HG02588 (cell line): ENCODE results near the gene MT1G.
"Not testable (repeated sequence)": the region's sequence is repeated elsewhere in the genome, so short reads cannot be mapped to it uniquely, and the experiment has no call there.

Source experiments
- ATAC-seq: cut with Tn5 transposase; IDR thresholded peaks from one replicate; pipeline ENCODE4 v1.9.1; 2021; ENCODE audit warnings: mild to moderate bottlenecking, moderate library complexity; ENCODE audit not compliant: unreplicated experiment

The MT1G gene

GRCh38 chr16:56667581-56668571, at the start of gene MT1G:
Gene MT1G (minus strand): TSS chr16:56668065. CDS start chr16:56667993, 72 bp downstream.
- no peak for ATAC-seq

GRCh38 chr16:56717532-56717931, 49.7 kb upstream of the MT1G start:
- ATAC-seq = not testable (repeated sequence)

- ATAC-seq = no peak
Observed at GRCh38 chr16:56716761-56717160, 48.9 kb upstream of the MT1G start.

GRCh38 chr16:56715126-56715525, 47.3 kb upstream of the MT1G start:
- no peak for ATAC-seq

- ATAC-seq = no peak
Observed at GRCh38 chr16:56713794-56714193, 45.9 kb upstream of the MT1G start.

GRCh38 chr16:56711862-56712261, 44.0 kb upstream of the MT1G start:
- ATAC-seq = no peak

- no peak for ATAC-seq
Observed at GRCh38 chr16:56710181-56710737, 42.4 kb upstream of the MT1G start.

- no peak for ATAC-seq
Observed at GRCh38 chr16:56709443-56710040, 41.7 kb upstream of the MT1G start.

GRCh38 chr16:56708525-56709442, 40.9 kb upstream of the MT1G start:
- no peak for ATAC-seq

GRCh38 chr16:56702836-56703235, 35.0 kb upstream of the MT1G start:
- no peak for ATAC-seq

- no peak for ATAC-seq
Observed at GRCh38 chr16:56701534-56701933, 33.7 kb upstream of the MT1G start.

GRCh38 chr16:56700631-56701030, 32.8 kb upstream of the MT1G start:
- ATAC-seq = no peak

- no peak for ATAC-seq
Observed at GRCh38 chr16:56700195-56700594, 32.3 kb upstream of the MT1G start.

- no peak for ATAC-seq
Observed at GRCh38 chr16:56697456-56698155, 29.7 kb upstream of the MT1G start.

GRCh38 chr16:56695246-56695645, 27.4 kb upstream of the MT1G start:
- no peak for ATAC-seq

- ATAC-seq = no peak
Observed at GRCh38 chr16:56691885-56692284, 24.0 kb upstream of the MT1G start.

GRCh38 chr16:56690420-56691122, 22.7 kb upstream of the MT1G start:
- no peak for ATAC-seq

- no peak for ATAC-seq
Observed at GRCh38 chr16:56689171-56689570, 21.3 kb upstream of the MT1G start.

- ATAC-seq = no peak
Observed at GRCh38 chr16:56688762-56689161, 20.9 kb upstream of the MT1G start.

GRCh38 chr16:56686758-56687157, 18.9 kb upstream of the MT1G start:
- no peak for ATAC-seq
